H1 (cell line): ENCODE data around the gene SMIM32.

Experiments
- CREB1 ChIP-seq: IDR thresholded peaks from 2 replicates; pipeline ENCODE4 v1.6.1; 2012; ENCODE audit warnings: inconsistent platforms
- CTCF ChIP-seq, 3 experiments: IDR thresholded peaks; 1 replicate in 2 of 3; 2 replicates in 1 of 3; pipeline versions ENCODE4 v1.5.1 to v1.6.1; 2011; ENCODE audit warnings: low read length in 3 of 3, mild to moderate bottlenecking in 3 of 3, inconsistent platforms in 2 of 3, low read depth in 1 of 3, moderate library complexity in 1 of 3; ENCODE audit not compliant: insufficient read depth in 1 of 3; ENCODE audit errors: control extremely low read depth in 1 of 3
- EP300 ChIP-seq, 2 experiments: IDR thresholded peaks; 1 replicate in 1 of 2; 2 replicates in 1 of 2; pipeline ENCODE4 v1.6.1; 2011 to 2012; ENCODE audit warnings: low read depth in 2 of 2, low read length in 2 of 2, mild to moderate bottlenecking in 2 of 2, borderline replicate concordance in 1 of 2, inconsistent platforms in 1 of 2, moderate library complexity in 1 of 2
- EZH2 ChIP-seq: fragments of 200-600 bp; sonication (generic); IDR thresholded peaks from 2 replicates; pipeline ENCODE4 v1.7.1; 2012; ENCODE audit warnings: low read depth, mild to moderate bottlenecking, moderate library complexity, low read length, inconsistent platforms; ENCODE audit not compliant: severe bottlenecking
- GABPA ChIP-seq: IDR thresholded peaks from 2 replicates; pipeline ENCODE4 v1.6.1; 2011; ENCODE audit warnings: mild to moderate bottlenecking, low read length, moderate library complexity, borderline replicate concordance; ENCODE audit not compliant: insufficient read depth
- JUND ChIP-seq: IDR thresholded peaks from 2 replicates; pipeline ENCODE4 v1.6.1; 2011; ENCODE audit warnings: mild to moderate bottlenecking, improper control_type of control experiment, low read length
- KDM1A ChIP-seq: fragments of 200-600, 300-600 bp; sonication (generic); IDR thresholded peaks from 2 replicates; pipeline ENCODE4 v1.7.1; 2016; ENCODE audit warnings: mild to moderate bottlenecking, low read length, borderline replicate concordance
- KDM5A ChIP-seq: fragments of 200-600 bp; IDR thresholded peaks from 2 replicates; pipeline ENCODE4 v1.7.1; 2012; ENCODE audit warnings: mild to moderate bottlenecking, low read length, inconsistent platforms, mixed read lengths
- POLR2AphosphoS5 ChIP-seq: IDR thresholded peaks from 2 replicates; pipeline ENCODE4 v1.6.1; 2011; ENCODE audit warnings: low read depth, low read length
- RFX5 ChIP-seq: IDR thresholded peaks from 2 replicates; pipeline ENCODE4 v1.6.1; 2011; ENCODE audit warnings: low read depth, low read length, improper control_type of control experiment, borderline replicate concordance
- TAF1 ChIP-seq: IDR thresholded peaks from 2 replicates; pipeline ENCODE4 v1.6.1; 2011; ENCODE audit warnings: mild to moderate bottlenecking, low read depth, low read length
- TAF7 ChIP-seq: optimal IDR thresholded peaks from 2 replicates; pipeline ENCODE3; 2011; ENCODE audit warnings: low read depth, mild to moderate bottlenecking, inconsistent platforms, low read length, moderate library complexity, borderline replicate concordance

- no peak for TF ChIP-seq CTCF (IDR thresholded peaks at IDR 0.05; ENCODE audit: control extremely low read depth in 1 of 3, insufficient read depth in 1 of 3, low read depth in 1 of 3, low read length in 3 of 3)
- TF ChIP-seq KDM1A, result no peak
- no peak for TF ChIP-seq POLR2AphosphoS5
- TF ChIP-seq EZH2, result no peak
- TF ChIP-seq RFX5, result no peak
- TF ChIP-seq GABPA, result no peak
- no peak for TF ChIP-seq CREB1
- TF ChIP-seq JUND, result no peak
- no peak for TF ChIP-seq KDM5A
- TF ChIP-seq TAF7, result no peak
- TF ChIP-seq EP300 (IDR thresholded peaks at IDR 0.05; ENCODE audit: borderline replicate concordance in 1 of 2, low read depth in 2 of 2, low read length in 2 of 2), result no peak
- TF ChIP-seq TAF1, result no peak
Measured at GRCh38 chr5:136200761-136201160, 7.8 kb upstream of the SMIM32 start.
